ENCODE results near the gene EIF3J. TPM values are rescaled to one million over a fixed set of nuclear protein-coding genes. Genes with fewer than 3 reads are reported as not detected.

EIF3J gene
- total RNA-seq, 1 experiment from 2014 or later, result 36.3 TPM

DNA sequence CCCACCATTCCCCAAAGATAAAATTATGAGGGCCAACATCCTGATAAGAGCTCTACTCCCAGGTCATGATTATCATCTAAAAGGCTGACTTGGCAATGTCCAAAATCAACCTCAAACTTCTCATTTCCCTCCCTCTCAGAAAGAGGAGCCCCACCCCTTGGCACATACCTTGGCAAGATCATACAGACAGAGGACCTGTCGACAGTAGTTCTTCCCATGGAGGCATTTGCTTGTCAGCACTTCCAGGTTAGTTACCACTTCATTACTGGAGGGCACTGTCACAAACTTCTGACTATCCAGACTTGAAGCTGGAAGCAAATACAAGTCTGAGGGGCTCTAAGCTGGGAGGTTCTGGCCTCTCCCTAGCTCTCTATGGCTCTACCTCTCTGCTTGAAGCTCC lies 37.8 kb downstream of the EIF3J start:
- in situ Hi-C loops (cut with HindIII; ENCODE audit: low pct_unique_long_range_greater_than_20kb, low sequenced_read_pairs), result loop anchor here (25.0 kb wide), 1 partner anchor 163 kb away; the partner anchor contains the start of gene TRIM69
- DNase-seq (ENCODE audit: low read depth), result no peak

DNA sequence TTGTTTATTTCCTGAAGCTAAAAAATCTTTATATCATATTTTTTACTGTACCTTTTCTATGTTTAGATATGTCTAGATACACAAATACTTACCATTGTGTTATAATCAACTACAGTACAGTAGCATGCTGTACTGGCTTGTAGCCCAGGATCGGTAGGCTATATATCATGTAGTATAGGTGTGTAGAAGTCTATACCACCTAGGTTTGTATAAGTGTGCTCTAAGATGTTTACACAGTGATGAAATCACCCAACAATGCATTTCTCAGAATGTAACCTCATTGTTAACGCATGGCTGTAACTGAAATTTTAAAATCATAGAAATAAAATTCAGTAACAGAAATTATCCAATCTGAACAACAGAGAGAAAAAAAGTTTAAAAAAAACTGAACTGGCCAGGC lies 43.2 kb downstream of the EIF3J start:
- DNase-seq (ENCODE audit: low read depth), result no peak
- in situ Hi-C loops (cut with HindIII; ENCODE audit: low pct_unique_long_range_greater_than_20kb, low sequenced_read_pairs), result loop anchor here (25.0 kb wide), 1 partner anchor 157 kb away; the partner anchor contains the start of gene TRIM69

DNA sequence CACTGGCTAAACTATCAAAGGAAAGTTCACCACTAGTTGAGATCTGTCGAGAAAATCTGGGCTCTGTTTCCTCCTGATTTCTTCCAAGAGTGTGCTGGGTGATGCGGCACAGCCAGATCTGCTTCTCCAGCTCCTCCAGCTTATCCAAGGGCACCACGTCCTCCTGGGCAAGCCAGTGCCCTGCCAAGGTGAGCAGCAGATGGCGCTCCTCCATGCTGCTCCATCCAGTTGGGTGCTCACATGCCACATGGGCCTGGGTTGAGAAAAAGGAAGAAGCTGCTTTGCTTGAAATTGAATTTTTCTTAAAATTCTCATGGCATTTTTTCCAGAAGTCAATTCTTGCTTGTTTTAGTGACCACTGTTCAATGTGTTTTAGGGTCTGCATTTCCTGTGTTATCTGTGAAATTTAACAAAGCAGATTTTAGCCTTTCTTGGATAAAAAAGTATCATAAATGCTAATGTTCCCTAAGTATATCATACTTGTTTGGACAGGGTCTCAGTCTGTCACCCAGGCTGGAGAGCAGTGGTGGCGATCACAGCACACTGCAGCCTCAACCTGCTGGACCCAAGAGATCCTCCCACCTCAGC lies 47.3 kb downstream of the EIF3J start:
- in situ Hi-C loops (cut with HindIII; ENCODE audit: low pct_unique_long_range_greater_than_20kb, low sequenced_read_pairs), result loop anchor here (25.0 kb wide), 1 partner anchor 153 kb away; the partner anchor contains the start of gene TRIM69
- DNase-seq (ENCODE audit: low read depth), result peak; percentile 26

DNA sequence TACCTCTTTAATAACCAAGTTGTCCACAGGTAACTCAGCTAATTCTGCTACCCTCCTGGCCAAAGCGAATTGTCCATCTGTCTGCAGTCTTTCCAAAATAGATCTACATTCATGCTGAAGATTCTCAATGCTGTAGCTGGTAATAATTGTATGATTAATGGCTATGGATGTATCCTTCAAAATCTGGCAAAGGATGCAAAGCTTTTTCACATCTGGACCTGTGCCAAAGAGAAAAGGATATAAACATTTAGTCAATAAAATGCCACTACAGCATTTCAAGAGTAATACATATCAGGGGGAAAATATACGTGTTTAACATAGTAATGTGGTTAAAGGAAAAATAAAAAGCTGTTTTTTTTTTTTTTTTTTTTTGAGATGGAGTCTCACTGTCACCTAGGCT lies 48.7 kb downstream of the EIF3J start:
- in situ Hi-C loops (cut with HindIII; ENCODE audit: low pct_unique_long_range_greater_than_20kb, low sequenced_read_pairs), result loop anchor here (25.0 kb wide), 1 partner anchor 152 kb away; the partner anchor contains the start of gene TRIM69
- no peak for DNase-seq (ENCODE audit: low read depth)

DNA sequence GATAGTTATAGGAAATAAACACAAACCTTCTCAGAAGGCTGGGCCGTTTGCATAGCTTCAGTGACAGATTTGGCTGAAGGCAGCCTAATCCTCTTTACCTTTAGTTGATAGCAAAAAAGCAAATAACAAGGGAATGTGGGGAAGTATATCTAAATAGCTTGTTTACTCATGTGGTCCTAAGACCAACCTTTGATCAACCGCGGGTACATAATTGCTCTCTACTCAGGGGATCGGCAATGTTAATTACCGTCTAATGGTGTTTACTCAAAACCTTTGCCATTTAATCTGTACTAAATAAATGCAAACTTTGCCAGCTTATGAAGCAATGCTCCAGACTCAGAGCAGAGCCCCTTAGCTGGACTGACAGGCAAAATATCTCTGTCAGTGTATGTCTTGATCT lies 51.6 kb downstream of the EIF3J start:
- DNase-seq (ENCODE audit: low read depth), result no peak
- in situ Hi-C loops (cut with HindIII; ENCODE audit: low pct_unique_long_range_greater_than_20kb, low sequenced_read_pairs), result loop anchor here (25.0 kb wide), 1 partner anchor 149 kb away; the partner anchor contains the start of gene TRIM69

DNA sequence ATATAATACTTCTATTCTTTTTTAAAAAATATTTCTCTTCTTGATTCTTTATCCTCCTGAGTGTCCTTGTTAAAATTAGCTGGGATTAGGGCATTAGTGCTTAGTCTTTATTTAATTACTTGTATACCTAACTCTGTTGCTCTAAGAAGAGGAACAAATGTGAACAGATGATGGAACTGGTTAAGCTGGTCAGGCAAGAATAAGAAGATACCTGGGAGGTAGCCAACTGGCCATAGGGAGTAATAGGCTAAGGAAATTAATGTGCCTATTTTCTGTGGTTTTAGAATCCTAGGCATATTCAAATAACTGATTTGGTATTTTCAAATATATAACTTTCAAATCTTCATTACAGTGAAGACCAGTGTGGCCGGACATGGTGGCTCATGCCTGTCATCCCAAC lies 54.4 kb downstream of the EIF3J start:
- in situ Hi-C loops (cut with HindIII; ENCODE audit: low pct_unique_long_range_greater_than_20kb, low sequenced_read_pairs), result loop anchor here (25.0 kb wide), 1 partner anchor 146 kb away; the partner anchor contains the start of gene TRIM69

DNA sequence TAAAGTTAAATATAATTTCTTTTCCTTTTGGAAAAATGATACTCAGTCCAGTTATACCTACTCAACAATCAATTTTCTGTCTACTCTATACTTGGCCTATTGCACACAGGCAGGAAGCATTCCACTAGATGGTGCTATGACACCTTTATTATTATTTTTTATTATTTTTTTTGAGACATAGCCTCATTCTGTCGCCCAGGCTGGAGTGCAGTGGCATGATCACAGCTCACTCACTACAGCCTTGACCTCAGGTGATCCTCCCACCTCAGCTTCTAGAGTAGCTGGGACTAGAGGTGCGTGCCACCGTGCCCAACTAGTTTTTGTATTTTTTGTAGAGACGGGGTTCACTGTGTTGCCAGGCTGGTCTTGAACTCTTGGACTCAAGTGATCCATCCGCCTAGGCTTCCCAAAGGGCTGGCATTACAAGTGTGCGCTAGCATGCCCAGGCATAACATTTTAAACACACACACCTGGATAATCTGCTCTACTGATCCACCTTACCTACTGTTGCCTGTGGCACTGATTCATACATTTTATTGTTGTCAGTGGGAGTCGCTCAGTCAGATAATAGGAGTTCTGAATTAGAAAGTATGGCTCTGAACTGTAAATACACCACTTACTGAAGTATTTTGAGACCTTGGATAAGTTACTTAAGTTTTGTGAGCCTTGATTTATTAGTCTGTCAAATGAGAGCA lies 56.2 kb downstream of the EIF3J start:
- in situ Hi-C loops (cut with HindIII; ENCODE audit: low pct_unique_long_range_greater_than_20kb, low sequenced_read_pairs), result loop anchor here (25.0 kb wide), 1 partner anchor 144 kb away; the partner anchor contains the start of gene TRIM69

More for the DNA sequence above, 54.4 kb downstream of the EIF3J start:
- no peak for DNase-seq (ENCODE audit: low read depth)

DNA sequence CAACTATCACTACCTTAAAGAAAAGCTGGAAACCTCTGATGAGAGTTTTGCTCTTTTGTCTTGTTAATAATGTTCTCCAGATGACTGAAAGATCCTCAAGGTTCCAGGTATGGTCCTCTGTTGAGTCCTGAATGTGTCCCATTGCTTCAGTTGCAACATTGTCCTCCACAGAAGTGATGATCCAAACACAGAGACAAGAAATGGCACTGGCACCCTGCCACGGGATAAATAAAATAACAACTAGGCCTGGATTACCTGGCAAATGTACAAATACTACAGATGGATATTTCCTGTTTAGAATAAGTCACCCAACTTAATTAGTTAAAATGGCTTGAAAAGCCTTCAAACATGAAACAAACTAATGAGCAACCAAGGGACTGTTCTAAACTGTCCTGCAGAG lies 58.3 kb downstream of the EIF3J start:
- in situ Hi-C loops (cut with HindIII; ENCODE audit: low pct_unique_long_range_greater_than_20kb, low sequenced_read_pairs), result loop anchor here (25.0 kb wide), 1 partner anchor 142 kb away; the partner anchor contains the start of gene TRIM69
- DNase-seq (ENCODE audit: low read depth), result no peak

More for the DNA sequence above, 56.2 kb downstream of the EIF3J start:
- DNase-seq (ENCODE audit: low read depth), result no peak

DNA sequence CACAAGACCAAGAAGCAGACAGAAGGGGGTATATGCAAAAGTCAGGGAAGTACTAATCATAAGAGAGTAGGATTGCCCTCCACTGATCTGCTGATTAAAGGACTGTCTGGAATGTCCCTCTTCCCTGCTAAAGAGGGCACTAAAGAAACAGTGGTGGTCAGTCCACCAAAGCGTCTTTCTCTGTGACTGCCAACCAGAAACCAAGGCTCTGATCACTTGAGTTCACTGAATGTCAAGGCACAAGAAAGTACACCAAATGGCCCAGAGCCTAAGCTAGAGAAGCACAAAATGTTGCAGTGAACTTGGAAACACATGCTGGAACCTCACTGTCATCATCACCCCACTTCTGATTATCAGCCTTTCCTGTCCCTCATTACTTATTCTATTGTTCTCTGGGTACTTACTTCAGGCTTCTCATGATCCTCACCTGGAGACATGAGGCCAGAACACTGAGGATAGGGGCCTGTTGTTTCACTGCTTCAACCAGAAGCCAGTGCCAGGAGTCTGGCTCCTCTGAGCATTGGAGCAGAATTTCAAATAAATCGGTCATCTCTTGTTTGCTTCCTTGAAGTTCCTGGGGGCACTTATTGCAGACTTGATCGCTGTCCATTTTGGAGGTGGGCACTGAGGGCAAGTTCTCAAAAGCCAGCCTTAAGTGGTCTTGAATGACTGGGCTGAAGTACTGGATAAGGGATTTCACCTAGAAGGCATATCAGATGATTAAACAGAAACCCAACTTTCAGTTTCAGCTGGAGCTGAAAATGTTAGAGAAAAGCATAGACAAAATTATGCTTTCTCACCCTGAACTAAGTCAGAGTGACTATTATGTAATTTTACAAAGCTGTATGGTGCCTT lies 58.9 kb downstream of the EIF3J start:
- no peak for DNase-seq (ENCODE audit: low read depth)
- in situ Hi-C loops (cut with HindIII; ENCODE audit: low pct_unique_long_range_greater_than_20kb, low sequenced_read_pairs), result loop anchor here (25.0 kb wide), 1 partner anchor 141 kb away; the partner anchor contains the start of gene TRIM69

DNA sequence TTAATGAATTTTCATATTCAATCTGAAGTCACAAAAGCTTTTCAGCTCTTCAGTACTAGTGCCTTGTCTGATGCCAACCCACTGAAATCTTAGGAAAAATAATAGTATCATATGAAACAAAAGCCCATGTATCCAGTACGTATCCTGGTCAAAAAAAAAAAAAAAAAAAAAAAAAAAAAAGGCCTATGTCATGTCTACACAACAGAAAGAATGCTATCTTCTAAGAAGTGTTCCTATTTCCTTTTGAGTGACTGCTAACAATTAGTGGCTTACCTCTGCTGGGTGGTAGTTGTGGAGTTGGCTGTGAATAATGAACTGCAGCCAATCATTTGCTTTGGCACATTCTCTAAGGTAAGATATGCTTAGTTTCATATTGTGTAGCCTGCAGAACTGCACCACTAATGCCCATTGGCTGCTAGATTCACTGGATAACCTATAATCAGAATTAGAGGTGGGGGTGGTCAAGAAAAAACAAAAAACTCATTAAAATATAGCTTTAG lies 59.6 kb downstream of the EIF3J start:
- in situ Hi-C loops (cut with HindIII; ENCODE audit: low pct_unique_long_range_greater_than_20kb, low sequenced_read_pairs), result loop anchor here (25.0 kb wide), 1 partner anchor 141 kb away; the partner anchor contains the start of gene TRIM69
- no peak for DNase-seq (ENCODE audit: low read depth)

DNA sequence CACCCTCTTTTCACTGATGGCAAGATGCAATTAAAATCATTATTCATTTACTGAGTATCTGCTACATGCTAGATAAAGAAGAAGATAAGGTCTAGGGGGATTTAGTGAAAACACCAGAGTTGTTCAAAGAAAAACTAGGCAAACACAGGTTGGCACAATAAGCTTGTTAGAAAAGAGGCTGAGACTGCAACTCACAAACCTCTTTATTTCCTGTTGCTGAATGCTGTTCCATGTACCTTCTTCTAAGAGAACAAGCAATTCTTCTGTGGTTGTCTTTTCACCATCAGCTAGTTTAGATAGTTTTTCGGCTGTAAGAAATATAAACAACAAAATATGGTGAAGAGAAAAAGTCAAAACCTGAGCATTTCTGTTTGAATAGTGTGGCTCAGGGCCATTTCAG lies 61.1 kb downstream of the EIF3J start:
- in situ Hi-C loops (cut with HindIII; ENCODE audit: low pct_unique_long_range_greater_than_20kb, low sequenced_read_pairs), result loop anchor here (25.0 kb wide), 1 partner anchor 139 kb away; the partner anchor contains the start of gene TRIM69
- DNase-seq (ENCODE audit: low read depth), result no peak

DNA sequence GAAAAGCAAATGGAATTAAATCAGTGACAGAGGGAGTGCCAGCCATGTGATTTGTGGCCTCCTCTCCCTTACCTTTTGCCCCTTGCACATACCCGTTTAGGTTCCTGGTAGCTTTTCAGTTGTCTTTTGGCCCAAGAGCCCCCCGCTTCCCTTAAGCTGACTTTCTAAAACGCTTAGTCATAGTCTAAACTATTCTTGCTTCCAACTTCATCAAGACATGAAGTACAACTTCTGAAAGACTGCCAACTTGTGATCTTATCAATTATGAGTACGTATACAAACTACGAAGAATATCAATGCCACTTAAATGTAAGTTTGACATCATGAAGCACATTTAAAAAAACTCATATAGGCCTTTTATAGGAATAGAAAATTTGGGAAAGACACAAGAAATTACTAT lies 61.9 kb downstream of the EIF3J start:
- in situ Hi-C loops (cut with HindIII; ENCODE audit: low pct_unique_long_range_greater_than_20kb, low sequenced_read_pairs), result loop anchor here (25.0 kb wide), 1 partner anchor 138 kb away; the partner anchor contains the start of gene TRIM69
- DNase-seq (ENCODE audit: low read depth), result peak; percentile 20

DNA sequence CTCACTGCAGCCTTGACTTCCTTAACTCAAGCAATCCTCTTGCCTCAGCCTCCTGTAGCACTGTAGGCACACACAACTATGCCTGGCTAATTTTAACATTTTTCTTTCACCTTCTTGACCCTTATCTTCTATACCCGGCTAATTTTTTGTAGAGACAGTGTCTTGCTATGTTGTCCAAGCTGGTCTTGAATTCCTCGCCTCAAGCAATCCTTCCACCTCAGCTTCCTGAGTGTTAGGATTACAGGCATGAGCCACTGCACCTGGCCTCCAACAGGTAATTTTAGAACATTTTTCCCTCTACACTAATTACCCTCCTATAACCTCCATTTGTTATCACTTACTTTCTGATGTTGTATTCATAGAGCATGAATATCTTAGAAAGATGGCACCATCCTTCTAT lies 66.2 kb downstream of the EIF3J start:
- in situ Hi-C loops (cut with HindIII; ENCODE audit: low pct_unique_long_range_greater_than_20kb, low sequenced_read_pairs), result no loop called here
- no peak for DNase-seq (ENCODE audit: low read depth)

DNA sequence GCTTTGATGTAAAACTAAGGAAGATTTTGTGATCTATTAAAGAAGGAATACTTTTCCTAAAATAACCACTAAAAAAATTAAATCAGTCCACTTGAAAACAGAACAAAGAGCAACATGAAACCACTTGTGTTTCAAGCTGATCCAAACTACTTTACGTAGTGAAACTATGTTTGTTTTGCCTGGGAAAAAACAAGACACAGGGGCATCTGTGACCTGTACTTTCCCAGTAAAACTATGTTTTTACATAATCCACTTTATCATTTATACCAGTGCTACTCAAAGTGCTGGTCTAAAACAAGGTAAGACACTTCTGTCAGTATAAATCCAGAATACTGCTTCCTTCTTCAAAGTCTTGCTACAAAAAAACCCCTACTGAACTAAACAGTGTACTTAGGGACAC lies 69.8 kb downstream of the EIF3J start:
- in situ Hi-C loops (cut with HindIII; ENCODE audit: low pct_unique_long_range_greater_than_20kb, low sequenced_read_pairs), result no loop called here

More for the DNA sequence above, 69.8 kb downstream of the EIF3J start:
- DNase-seq (ENCODE audit: low read depth), result no peak
